MV-4-11 (cell line): ENCODE results near the gene PCGF3.
"Not testable (repeated sequence)": the region's sequence is repeated elsewhere in the genome, so short reads cannot be mapped to it uniquely, and the experiment has no call there.

ENCODE experiments used
- DNase-seq: peaks from one replicate; lab custom pipeline; 2025; lab: John Stamatoyannopoulos, UW

Gene PCGF3

DNA sequence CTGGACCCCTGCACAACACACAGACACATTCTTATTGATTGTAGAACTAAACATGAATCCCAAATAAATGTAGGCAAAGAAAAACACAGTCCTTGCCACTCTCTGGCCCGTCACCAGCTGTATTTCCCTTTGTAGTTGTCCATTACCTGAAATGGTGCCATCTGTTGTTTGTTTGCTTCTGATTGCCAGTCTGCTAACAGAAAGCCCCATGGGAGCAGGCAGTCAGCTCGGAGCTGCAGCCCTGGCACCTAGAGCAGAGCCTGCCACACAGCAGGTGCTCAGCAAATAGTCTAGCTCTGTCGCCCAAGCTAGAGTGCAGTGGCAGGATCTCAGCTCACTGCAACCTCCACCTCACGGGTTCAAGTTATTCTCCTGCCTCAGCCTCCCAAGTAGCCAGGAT lies 91.4 kb downstream of the PCGF3 start:
- DNase-seq: no peak

DNA sequence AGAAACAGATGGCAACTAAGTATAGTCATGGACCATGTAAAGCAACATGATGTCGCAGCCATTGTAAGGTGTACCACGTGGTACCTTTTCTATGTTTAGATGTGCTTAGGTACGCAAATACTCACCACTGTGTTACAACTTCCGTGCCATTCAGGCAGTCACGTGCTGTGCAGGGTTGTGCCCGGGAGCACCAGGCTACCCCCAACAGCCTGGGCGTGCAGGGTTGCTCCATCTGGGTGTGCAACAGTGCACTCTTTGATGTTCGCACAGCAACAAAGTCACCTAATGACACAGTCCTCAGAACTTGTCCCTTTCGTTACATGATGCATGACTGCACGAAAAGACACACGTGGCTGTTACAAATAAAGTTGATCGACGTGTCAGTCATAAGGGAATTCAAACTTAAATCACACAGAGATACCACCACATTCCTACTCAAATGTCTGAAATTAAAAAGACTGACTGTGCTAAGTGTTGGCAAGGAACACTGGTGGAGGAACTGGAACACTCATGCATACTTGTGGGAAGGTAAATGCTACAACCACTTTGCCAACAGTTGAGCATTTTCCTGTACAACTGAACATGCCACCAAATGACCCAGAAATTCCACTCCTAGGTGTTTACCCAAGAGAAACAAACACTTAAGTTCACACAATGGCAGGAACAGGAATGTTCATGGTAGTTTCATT lies 95.9 kb downstream of the PCGF3 start:
- DNase-seq: no peak

DNA sequence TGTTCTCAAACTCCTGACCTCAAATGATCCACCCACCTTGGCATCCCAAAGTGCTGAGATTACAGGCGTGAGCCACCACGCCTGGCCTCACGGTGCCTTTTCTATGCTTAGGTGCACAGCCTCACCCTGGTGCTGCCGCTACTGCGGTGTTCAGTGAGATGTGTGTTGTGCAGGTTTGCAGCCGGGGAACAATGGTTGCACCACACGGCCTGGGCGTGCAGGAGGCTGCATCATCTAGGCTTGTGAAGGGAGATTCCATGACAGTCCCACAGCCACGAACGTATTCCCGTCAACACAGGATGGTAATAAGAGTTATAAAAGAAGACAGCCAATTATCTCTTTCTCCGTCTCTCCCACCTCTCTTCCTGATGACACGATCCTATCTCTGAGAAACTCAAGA lies 98.3 kb downstream of the PCGF3 start:
- no peak for DNase-seq

DNA sequence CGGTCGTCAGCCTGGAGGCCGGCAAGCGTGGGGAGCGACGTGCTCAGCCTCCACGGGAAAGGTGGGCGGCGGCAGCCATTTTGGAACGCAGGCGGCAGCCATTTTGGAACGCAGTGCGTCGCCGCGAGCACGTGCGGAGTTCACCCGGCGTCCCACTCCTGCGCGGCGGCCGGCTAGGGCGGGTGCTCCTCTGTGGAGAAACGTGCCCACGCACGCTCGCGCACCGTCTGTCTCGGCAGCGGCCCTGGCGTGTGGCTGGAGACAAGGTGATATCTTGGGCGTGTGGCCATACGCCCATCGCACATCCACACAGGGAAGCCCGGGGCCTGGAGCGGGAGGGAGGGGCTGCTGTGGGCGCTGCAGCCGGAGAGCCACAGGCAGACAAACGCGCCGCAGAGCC lies 99.2 kb downstream of the PCGF3 start:
- no peak for DNase-seq

DNA sequence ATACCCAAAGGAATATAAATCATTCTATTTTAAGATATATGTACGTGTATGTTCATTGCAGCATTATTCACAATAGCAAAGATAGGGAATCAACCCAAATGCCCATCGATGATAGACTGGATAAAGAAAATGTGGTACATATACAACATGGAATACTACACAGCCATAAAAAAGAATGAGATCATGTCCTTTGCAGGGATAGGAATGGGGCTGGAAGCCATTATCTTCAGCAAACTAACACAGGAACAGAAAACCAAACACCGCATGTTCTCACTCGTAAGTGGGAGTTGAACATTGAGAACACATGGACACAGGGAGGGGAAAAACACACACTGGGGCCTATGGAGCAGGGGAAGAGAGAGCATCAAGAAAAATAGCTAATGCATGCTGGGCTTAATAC lies 101.3 kb downstream of the PCGF3 start:
- not testable (repeated sequence) for DNase-seq

DNA sequence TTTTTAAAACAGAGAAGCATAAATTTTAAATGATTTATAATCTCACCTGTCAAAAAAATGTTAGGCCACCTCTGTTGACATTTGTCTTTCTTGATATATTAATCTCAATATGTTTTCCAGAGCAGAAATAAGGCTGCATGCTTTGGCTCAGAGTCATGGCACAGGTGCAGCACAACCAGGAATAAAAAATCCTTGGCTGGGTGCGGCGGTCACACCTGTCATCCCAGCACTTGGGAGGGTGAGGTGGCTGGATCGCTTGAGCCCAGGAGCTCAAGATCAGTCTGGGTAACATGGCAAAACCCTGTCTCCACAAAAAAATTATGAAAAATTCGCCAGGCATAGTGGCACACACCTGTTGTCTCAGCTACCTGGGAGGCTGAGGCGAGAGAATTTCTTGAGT lies 102.2 kb downstream of the PCGF3 start:
- no peak for DNase-seq

DNA sequence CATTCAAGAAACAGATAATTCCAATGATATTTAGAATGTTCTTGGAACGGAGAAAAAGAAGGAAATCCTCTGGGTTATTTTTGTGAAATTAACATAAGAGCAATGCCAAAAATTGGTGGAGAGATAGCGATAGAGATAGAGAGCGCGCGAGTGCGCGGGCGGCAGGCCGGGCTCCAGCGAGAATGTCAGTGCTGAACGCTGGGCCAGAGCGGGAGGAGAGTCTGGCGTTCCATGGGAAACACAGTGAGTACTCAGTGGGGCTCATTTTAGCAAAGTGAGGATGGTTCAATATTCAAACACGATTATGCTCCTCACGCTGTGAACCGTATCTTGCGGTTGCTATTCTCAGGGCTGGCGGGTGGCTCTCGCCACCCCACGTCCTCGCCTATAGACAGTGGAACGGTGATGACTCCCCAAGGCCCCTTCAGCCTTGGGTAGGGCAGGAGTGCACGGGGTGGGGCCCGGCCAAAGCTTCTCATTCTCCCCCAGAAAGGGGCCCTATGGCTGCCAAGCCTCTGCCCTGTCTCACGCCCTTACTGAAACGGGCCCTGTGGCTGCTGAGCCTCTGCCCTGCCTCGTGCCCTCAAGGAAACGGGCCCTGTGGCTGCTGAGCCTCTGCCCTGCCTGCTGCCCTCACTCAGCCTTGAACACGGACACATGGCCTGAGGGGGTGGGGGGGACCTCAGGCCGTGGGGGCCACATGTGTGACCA lies 103.4 kb downstream of the PCGF3 start:
- no peak for DNase-seq

DNA sequence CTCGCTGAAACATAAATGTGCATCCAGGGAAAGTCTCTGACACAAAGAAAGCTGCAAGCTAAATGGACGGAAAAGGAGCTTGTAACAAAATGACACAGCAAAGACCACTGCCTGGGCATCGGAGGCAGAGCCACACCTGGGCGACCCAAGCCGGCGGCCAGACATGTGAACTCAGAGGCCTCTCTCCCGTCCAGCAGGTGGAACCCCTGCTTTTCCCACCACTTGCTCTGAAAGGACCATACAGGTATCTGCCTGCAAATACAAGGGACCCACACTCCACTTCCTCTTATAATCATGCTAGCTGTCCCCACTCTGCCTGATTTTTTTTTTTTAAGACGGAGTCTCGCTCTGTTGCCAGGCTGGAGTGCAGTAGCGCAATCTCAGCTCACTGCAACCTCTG lies 108.3 kb downstream of the PCGF3 start:
- no peak for DNase-seq

DNA sequence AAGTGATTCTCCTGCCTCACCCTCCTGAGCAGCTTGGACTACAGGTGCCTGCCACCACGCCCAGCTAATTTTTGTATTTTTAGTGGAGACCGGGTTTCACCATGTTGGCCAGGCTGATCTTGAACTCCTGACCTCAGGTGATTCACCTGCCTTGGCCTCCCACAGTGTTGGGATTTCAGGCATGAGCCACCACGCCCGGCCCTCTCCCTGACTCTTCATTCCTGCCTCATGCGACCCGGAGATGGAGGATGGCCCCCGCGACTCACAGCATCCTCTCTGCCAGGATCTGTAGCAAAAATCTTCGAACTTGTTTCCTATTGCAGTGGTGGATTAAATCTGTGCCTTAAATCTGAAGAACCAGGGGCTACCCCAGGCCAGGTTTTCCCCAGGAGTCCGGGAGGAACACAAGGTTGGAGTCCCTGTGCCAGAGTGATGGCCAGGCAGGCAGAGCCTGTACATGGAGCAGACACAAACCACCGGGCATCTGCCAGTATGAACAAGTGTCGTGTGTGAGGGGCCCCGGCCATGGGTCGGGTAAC lies 108.7 kb downstream of the PCGF3 start:
- no peak for DNase-seq

DNA sequence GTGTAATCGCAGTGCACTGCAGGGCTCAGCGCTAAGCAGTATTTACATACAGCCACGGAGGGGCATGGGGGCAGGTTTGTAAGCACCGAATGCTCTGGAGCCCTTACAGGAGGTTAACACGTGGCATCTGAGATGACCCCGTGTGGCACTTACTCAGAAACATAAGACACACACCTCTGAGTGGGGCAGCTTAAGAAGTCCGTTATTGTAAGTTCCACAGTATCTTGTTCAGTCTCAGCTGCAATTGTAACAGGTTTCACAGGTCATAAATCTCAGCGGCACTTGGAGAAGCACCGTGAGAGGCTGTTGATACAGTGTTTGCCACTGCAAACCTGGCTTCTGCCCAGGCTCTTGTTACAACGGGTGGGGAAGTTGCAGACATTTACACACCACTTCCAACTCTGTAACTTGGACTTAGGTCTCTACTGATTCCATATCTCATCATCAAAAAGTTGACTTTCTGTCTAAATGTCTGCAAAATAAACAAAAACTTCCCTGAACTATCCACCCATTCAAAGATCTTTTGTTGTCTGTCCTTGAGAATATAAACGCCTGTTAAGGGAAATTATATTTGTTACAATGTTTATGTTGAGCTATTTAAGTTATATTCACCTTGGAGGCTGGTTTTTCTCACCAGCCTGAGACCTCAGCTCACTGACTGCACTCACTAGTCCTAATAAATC lies 110.0 kb downstream of the PCGF3 start:
- DNase-seq: no peak

DNA sequence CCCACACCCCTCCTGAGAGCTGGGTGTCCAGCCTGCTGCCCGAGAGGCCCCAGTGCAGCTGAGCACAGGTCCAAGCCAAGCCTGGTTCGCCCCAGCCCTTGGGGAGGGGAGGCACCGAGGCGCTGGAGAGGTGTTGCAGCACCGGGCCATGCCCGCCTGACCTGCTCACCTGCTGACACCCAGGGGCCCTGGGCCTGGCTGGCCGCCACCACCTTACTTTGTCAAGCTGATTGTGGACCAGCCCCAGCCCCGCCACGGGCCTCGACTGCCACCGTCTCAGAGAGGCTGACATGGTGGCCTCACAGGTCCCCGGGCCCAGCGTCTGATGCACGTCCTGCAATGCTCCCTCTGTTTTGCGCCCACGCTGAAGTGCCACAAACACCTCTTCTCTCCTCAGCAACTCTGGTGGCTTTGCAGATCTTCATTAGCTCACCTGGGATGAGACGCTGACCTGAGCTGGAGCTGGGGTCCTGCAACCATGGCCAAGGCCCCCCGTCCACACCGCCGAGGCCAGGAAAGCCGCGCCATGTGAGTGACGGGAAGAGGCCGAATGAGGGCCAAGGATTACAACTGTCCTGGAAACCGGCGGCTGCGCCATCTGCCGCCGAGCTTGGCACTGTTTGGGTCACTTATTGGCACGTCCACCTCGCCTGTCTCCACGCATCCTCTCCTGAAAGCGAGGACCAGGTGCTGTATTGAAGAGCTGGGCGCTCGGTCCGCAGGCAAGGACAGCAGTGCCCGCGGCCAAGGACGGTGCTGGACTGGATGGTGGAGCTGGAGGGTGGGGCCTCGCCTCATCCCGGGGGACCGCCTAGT lies 112.7 kb downstream of the PCGF3 start:
- DNase-seq: no peak

DNA sequence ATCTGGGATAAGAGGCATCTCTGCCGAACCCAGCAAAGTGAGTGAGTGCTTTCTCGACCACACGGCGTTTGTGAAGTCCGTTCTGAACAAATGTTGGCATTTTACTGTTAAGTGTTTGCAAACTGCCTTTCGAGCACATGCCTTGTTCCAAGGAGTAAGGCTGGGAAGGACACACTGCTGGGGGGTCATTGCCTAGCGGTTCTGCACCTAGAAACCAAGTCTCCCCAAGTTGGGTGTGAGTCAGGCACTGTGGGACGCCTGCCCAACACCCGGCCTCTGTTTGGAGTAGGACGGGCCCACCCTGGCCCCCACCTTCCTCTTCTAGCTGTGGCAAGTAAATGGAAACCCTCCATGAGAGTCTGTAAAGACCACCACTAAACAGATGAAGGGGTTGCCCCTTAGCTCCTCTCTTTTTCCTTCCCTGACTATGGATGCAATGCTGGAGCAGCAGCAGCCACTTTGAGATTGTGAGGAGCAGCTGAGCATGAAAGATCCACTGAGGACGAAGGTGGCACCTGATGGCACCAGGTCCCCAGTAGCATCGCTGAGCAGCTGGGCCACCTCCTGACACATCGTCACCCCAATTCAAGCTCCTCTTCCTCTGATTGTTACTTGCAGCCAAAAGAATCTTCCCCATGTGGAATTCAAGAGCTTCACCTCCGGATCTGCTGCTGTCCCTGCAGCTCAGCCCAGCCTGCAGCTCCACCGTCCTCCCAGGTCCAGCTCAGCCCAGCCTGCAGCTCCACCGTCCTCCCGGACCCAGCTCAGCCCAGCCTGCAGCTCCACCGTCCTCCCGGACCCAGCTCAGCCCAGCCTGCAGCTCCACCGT lies 114.0 kb downstream of the PCGF3 start:
- DNase-seq: no peak
